H9 (cell line): ENCODE measurements around the gene FAM170B. TPM values are rescaled to one million over a fixed set of nuclear protein-coding genes. Genes with fewer than 3 reads are reported as not detected.
A peak's percentile ranks its signal among the peaks of the same experiment; 100 is the strongest.

Source experiments
- DNase-seq: peaks from one replicate; pipeline ENCODE4 v3.0.0-alpha.2; 2017
- H2AFZ ChIP-seq: one replicate; pipeline ENCODE4 v1.6.1; 2013; ENCODE audit warnings: mild to moderate bottlenecking, low read length, control low read depth, moderate library complexity
- H2AK5ac ChIP-seq: 2 replicates; pipeline ENCODE4 v1.6.1; 2013; ENCODE audit warnings: low read length, control low read depth, mixed read lengths; ENCODE audit not compliant: insufficient read length
- H2BK120ac ChIP-seq: one replicate; pipeline ENCODE4 v1.6.1; 2013; ENCODE audit warnings: low read depth, mild to moderate bottlenecking, low read length, control low read depth, inconsistent platforms; ENCODE audit not compliant: poor library complexity, severe bottlenecking
- H2BK12ac ChIP-seq: 2 replicates; pipeline ENCODE4 v1.6.1; 2013; ENCODE audit warnings: low read length, control low read depth, mixed read lengths, low read depth; ENCODE audit not compliant: insufficient read length
- H2BK15ac ChIP-seq: 2 replicates; pipeline ENCODE4 v1.6.1; 2013; ENCODE audit warnings: low read depth, low read length, control low read depth
- H2BK20ac ChIP-seq: one replicate; pipeline ENCODE4 v1.6.1; 2013; ENCODE audit warnings: low read depth, mild to moderate bottlenecking, low read length, control low read depth, inconsistent platforms; ENCODE audit not compliant: poor library complexity, severe bottlenecking
- H2BK5ac ChIP-seq: 2 replicates; pipeline ENCODE4 v1.6.1; 2013; ENCODE audit warnings: low read length, control low read depth, mixed read lengths; ENCODE audit not compliant: insufficient read length
- H3K14ac ChIP-seq: 2 replicates; pipeline ENCODE4 v1.6.1; 2013; ENCODE audit warnings: low read length, control low read depth; ENCODE audit not compliant: insufficient read depth
- H3K18ac ChIP-seq: 2 replicates; pipeline ENCODE4 v1.6.1; 2013; ENCODE audit warnings: low read depth, mild to moderate bottlenecking, mixed read lengths, low read length, control low read depth; ENCODE audit not compliant: insufficient read length
- H3K23ac ChIP-seq: 2 replicates; pipeline ENCODE4 v1.6.1; 2013; ENCODE audit warnings: low read length, control low read depth, mixed read lengths, low read depth; ENCODE audit not compliant: insufficient read length
- H3K23me2 ChIP-seq: 2 replicates; pipeline ENCODE4 v1.6.1; 2013; ENCODE audit warnings: low read depth, mild to moderate bottlenecking, mixed read lengths, low read length, control low read depth; ENCODE audit not compliant: insufficient read length, poor library complexity, severe bottlenecking
- H3K27ac ChIP-seq: 2 replicates; pipeline ENCODE4 v1.5.1; 2013; ENCODE audit warnings: low read length, control low read depth, mixed read lengths, low read depth; ENCODE audit not compliant: insufficient read length
- H3K27me3 ChIP-seq: 2 replicates; pipeline ENCODE4 v1.6.1; 2013; ENCODE audit warnings: low read length, control low read depth, inconsistent platforms; ENCODE audit not compliant: insufficient read depth
- H3K4ac ChIP-seq: 2 replicates; pipeline ENCODE4 v1.6.1; 2013; ENCODE audit warnings: low read depth, mild to moderate bottlenecking, control low read depth, inconsistent platforms, low read length, moderate library complexity
- H3K4me1 ChIP-seq: 2 replicates; pipeline ENCODE4 v1.6.1; 2013; ENCODE audit warnings: low read length, control low read depth, inconsistent platforms; ENCODE audit not compliant: insufficient read depth
- H3K4me2 ChIP-seq: 2 replicates; pipeline ENCODE4 v1.6.1; 2013; ENCODE audit warnings: low read length, control low read depth, mixed read lengths; ENCODE audit not compliant: insufficient read length, insufficient read depth
- H3K56ac ChIP-seq: 2 replicates; pipeline ENCODE4 v1.6.1; 2013; ENCODE audit warnings: low read depth, mild to moderate bottlenecking, mixed read lengths, low read length, control low read depth; ENCODE audit not compliant: insufficient read length
- H3K79me1 ChIP-seq: 2 replicates; pipeline ENCODE4 v1.6.1; 2013; ENCODE audit warnings: low read depth, mild to moderate bottlenecking, moderate library complexity, low read length, control low read depth, inconsistent platforms; ENCODE audit not compliant: insufficient read depth, poor library complexity, severe bottlenecking
- H3K79me2 ChIP-seq: 2 replicates; pipeline ENCODE4 v1.6.1; 2013; ENCODE audit warnings: low read length, control low read depth, inconsistent platforms; ENCODE audit not compliant: insufficient read depth
- H3K9ac ChIP-seq: 2 replicates; pipeline ENCODE4 v1.6.1; 2013; ENCODE audit warnings: low read length, control low read depth, mixed read lengths; ENCODE audit not compliant: insufficient read length; ENCODE audit errors: extremely low read depth
- H3K9me3 ChIP-seq: one replicate; pipeline ENCODE4 v1.6.1; 2013; ENCODE audit warnings: low read depth, low read length, inconsistent platforms; ENCODE audit not compliant: control insufficient read depth
- H3T11ph ChIP-seq: one replicate; pipeline ENCODE4 v1.6.1; 2013; ENCODE audit warnings: mild to moderate bottlenecking, low read length, control low read depth, inconsistent platforms
- H4K20me1 ChIP-seq: one replicate; pipeline ENCODE4 v1.6.1; 2013; ENCODE audit not compliant: control insufficient read depth, insufficient read length, insufficient read depth
- H4K5ac ChIP-seq: 2 replicates; pipeline ENCODE4 v1.6.1; 2013; ENCODE audit warnings: low read depth, mild to moderate bottlenecking, mixed read lengths, low read length, control low read depth; ENCODE audit not compliant: insufficient read length
- H4K8ac ChIP-seq: replicated peaks from 2 replicates; pipeline ENCODE4 v1.6.1; 2013; ENCODE audit warnings: low read length, control low read depth, mixed read lengths, low read depth; ENCODE audit not compliant: insufficient read length
- H4K91ac ChIP-seq: 2 replicates; pipeline ENCODE4 v1.6.1; 2013; ENCODE audit warnings: low read depth, mild to moderate bottlenecking, moderate library complexity, mixed read lengths, low read length, control low read depth; ENCODE audit not compliant: insufficient read length
- H3K27ac Mint-ChIP-seq, 3 experiments: 2 replicates in 2 of 3; 3 replicates in 1 of 3; pipeline ENCODE4 v1.8.0; 2020 to 2021; ENCODE audit warnings: mixed read lengths in 3 of 3, mild to moderate bottlenecking in 1 of 3, moderate library complexity in 1 of 3
- H3K27me3 Mint-ChIP-seq: 2 replicates; pipeline ENCODE4 v1.8.0; 2021; ENCODE audit warnings: low read depth, mild to moderate bottlenecking, moderate library complexity, mixed read lengths
- H3K36me3 Mint-ChIP-seq, 3 experiments: 2 replicates in 2 of 3; 3 replicates in 1 of 3; pipeline ENCODE4 v1.8.0; 2020 to 2021; ENCODE audit warnings: low read depth in 3 of 3, mixed read lengths in 3 of 3; ENCODE audit not compliant: insufficient read depth in 1 of 3
- H3K4me1 Mint-ChIP-seq, 2 experiments: 2 replicates each; pipeline ENCODE4 v1.8.0; 2020; ENCODE audit warnings: mixed read lengths in 2 of 2
- H3K4me3 Mint-ChIP-seq, 2 experiments: 2 replicates in 1 of 2; 3 replicates in 1 of 2; pipeline ENCODE4 v1.8.0; 2020 to 2021; ENCODE audit warnings: mild to moderate bottlenecking in 2 of 2, mixed read lengths in 2 of 2, moderate library complexity in 1 of 2
- H3K9me3 Mint-ChIP-seq, 2 experiments: 2 replicates in 1 of 2; 3 replicates in 1 of 2; pipeline ENCODE4 v1.8.0; 2020; ENCODE audit warnings: mild to moderate bottlenecking in 2 of 2, mixed read lengths in 2 of 2, moderate library complexity in 1 of 2
- CTCF ChIP-seq: fragments of 200-600 bp; sonication (generic); conservative IDR thresholded peaks from 3 replicates; pipeline ENCODE4 v1.8.0; 2021; ENCODE audit warnings: antibody characterized with exemption, mild to moderate bottlenecking
- WGBS: extraction: QIAGEN DNeasy Blood & Tissue Kit; methylation state at CpG from one replicate; pipeline ENCODE4 v1.1.7; 2013; ENCODE audit warnings: missing lambda C conversion rate, low lambda C conversion rate, mixed read lengths; ENCODE audit not compliant: insufficient read length; ENCODE audit errors: extremely low coverage; 5-methylcytosine and 5-hydroxymethylcytosine counted together
- total RNA-seq: library from RNA; stranded (reverse); gene quantifications from 2 replicates; pipeline ENCODE4 v1.2.1, GENCODE V29; 2021

Gene FAM170B
- total RNA-seq, 1 experiment from 2014 or later, result not detected

- H3K27me3 Mint-ChIP-seq, result peaks cover 5% of the 10 kb centered on the region; the same call in 1 of the 2 replicates
Measured at GRCh38 chr10:49158404-49158803, 24.6 kb upstream of the FAM170B start.

More at GRCh38 chr10:49158404-49158803, 24.6 kb upstream of the FAM170B start:
- Histone ChIP-seq H2AK5ac (no peak overlapping the region), H2BK20ac (no peak overlapping the region), H2BK120ac (no peak overlapping the region), H3K27ac (no peak overlapping the region), H4K20me1 (no peaks in the 10 kb centered on the region), H2AFZ (no peak overlapping the region), H2BK5ac (no peak overlapping the region), H3K79me1 (no peaks in the 10 kb centered on the region), H4K8ac (no peak overlapping the region), H3K27me3 (no peaks in the 10 kb centered on the region), H3K4ac (no peak overlapping the region), H2BK15ac (no peak overlapping the region), H3K56ac (no peak overlapping the region), H3K18ac (no peak overlapping the region), H2BK12ac (no peak overlapping the region), H3K4me2 (no peak overlapping the region), H3K9me3 (no peaks in the 10 kb centered on the region), H3K14ac (no peak overlapping the region), H4K5ac (no peak overlapping the region), H3K9ac (no peak overlapping the region), H3K23me2 (no peaks in the 10 kb centered on the region), H3K4me1 (no peaks in the 10 kb centered on the region; the same call in 1 of the 2 replicates), H4K91ac (no peak overlapping the region), H3K79me2 (no peaks in the 10 kb centered on the region), H3K23ac (no peak overlapping the region), H3T11ph (no peak overlapping the region)
- H3K36me3 Mint-ChIP-seq, result peaks cover 0 to 9% (median 1%) of the 10 kb centered on the region in 3 experiments; a peak in 3 of 7 replicates
- no peak for TF ChIP-seq CTCF
- no CpG with 5 or more reads among the region's 7 CpGs for WGBS
- peaks cover 0 to 6% of the 10 kb centered on the region in 2 experiments; a peak in 2 of 5 replicates for H3K9me3 Mint-ChIP-seq
- peak overlapping the region; percentile 18 to 34; a peak in 3 of 5 replicates for H3K4me3 Mint-ChIP-seq
- DNase-seq, result no peak
- H3K4me1 Mint-ChIP-seq, result peaks cover 26 to 29% of the 10 kb centered on the region in 2 experiments
- peak overlapping the region in 2 of 3 experiments; percentile 49 to 72; a peak in 3 of 7 replicates for H3K27ac Mint-ChIP-seq
